Upper lobe of right lung (tissue), 1 donor: ENCODE measurements around the gene DAND5. TPM values are rescaled to one million over a fixed set of nuclear protein-coding genes. Genes with fewer than 3 reads are reported as not detected.

ENCODE experiments used
- ATAC-seq: fragments of 200-7000 bp; cut with Tn5 transposase; one replicate; pipeline ENCODE4 v1.9.1; 2020; ENCODE audit warnings: mild to moderate bottlenecking, moderate library complexity
- DNase-seq: peaks from one replicate; pipeline ENCODE4 v3.0.0-alpha.2; 2020
- H3K27ac ChIP-seq: fragments of 200-600 bp; one replicate; pipeline ENCODE4 v1.8.0; 2022
- H3K27me3 ChIP-seq: fragments of 200-600 bp; one replicate; pipeline ENCODE4 v1.8.0; 2022; ENCODE audit warnings: mild to moderate bottlenecking
- H3K36me3 ChIP-seq: fragments of 200-600 bp; one replicate; pipeline ENCODE4 v1.8.0; 2022
- H3K4me1 ChIP-seq: fragments of 200-600 bp; one replicate; pipeline ENCODE4 v1.8.0; 2022
- H3K4me3 ChIP-seq: fragments of 200-600 bp; one replicate; pipeline ENCODE4 v1.8.0; 2022; ENCODE audit warnings: mild to moderate bottlenecking
- H3K9me3 ChIP-seq: fragments of 200-600 bp; one replicate; pipeline ENCODE4 v1.8.0; 2022
- CTCF ChIP-seq: fragments of 200-600 bp; IDR thresholded peaks from one replicate; pipeline ENCODE4 v1.8.0; 2022; ENCODE audit warnings: antibody characterized with exemption
- intact Hi-C: fragments of 100-400 bp; cut with DNase I; formaldehyde crosslinking; loops from one replicate; pipeline ENCODE4 v1.11.0; 2022
- total RNA-seq: library from RNA; stranded (reverse); fragmentation: NEBNext Ultra II Directional; extraction: Animal tissue kit (Norgen Biotek cat#: 25700); gene quantifications from one replicate; pipeline ENCODE4 v1.2.1, GENCODE V29; 2021
- donor health status: DM: no; HTN: yes; CAD: no; lungs with severe emphysema.

Gene DAND5
- total RNA-seq, 1 donor from 2014 or later, result not detected

DNA sequence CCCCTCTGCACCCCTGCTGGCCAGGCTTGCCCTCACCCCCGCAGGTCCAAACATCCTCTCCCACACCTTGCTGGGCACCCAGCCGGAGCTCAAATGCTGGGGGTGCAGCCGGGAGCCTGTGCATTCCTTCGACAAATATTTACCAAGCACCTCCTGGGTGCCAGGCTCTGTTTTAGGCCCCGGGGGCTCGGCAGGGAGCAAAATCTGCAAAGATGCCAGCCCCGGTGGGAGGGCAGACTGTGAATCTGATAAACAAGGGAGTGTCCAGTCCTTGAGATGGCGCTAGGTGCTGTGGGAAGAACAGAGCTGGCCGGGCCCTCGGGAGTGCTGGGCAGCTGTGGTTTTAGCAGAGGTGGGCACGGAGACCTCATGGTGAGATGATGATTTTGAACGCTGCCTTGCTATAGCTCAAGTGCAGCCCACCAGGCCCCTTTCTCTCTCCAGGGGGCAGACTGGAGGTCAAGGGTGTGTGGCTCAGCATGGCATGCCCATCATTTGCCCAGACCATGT is 36.5 kb downstream of the DAND5 start:
- intact Hi-C loops, result no loop called here
- H3K4me3 ChIP-seq, result no peak overlapping the region

DNA sequence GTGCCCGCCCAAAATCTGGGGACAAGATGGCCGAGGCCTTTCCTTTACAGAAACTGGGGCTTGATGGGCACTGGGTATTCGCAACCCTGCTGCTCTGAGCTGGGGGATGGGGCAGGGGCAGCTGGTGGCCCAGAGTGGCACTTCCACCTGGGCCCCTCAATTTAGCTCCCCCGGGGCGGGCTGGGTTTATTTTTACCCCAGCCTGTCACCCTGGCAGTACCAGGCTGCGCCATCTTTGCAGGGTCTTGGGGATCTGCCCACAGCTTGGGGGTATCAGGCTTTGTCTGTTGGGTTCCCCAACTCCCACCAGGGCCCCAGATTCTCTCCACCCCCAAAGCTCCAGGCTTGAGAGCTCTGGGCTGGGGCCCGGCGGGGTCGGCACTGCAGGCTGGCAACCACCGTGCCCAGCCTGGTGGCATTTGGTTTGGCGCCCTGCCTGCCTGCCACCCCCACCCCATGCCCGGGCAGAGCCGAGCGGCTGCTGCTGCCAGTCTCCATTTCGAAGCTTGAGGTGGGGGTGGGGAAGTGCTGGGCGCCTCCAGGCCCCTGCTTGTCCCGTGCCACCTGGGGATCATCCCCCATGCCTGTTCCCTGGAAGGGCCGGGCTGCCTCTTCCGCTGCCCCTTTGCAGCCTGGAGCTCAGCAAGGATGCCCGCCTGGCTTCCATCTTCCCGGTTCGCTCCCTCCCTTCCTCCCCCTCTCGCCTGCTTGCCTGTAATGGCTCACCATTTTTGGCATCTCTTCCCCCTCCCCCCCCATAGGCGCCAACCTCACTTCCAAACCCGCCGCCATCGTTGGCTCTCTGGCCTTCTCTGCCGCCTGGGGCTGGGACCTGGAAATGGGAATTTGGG is 37.3 kb downstream of the DAND5 start:
- DNase-seq (no peak), ATAC-seq (no peak)
- H3K36me3 ChIP-seq, result no peaks in the 10 kb centered on the region
- H3K27ac ChIP-seq, result peak overlapping the region; percentile 83
- H3K27me3 ChIP-seq, result peaks cover 7% of the 10 kb centered on the region
- TF ChIP-seq CTCF, result no peak
- H3K4me3 ChIP-seq, result no peak overlapping the region
- intact Hi-C loops, result no loop called here
- H3K4me1 ChIP-seq, result peaks cover 70% of the 10 kb centered on the region
- no peaks in the 10 kb centered on the region for H3K9me3 ChIP-seq

More for the DNA sequence above, 36.5 kb downstream of the DAND5 start:
- TF ChIP-seq CTCF, result no peak
- Histone ChIP-seq H3K9me3 (no peaks in the 10 kb centered on the region), H3K27ac (peak overlapping the region; percentile 83), H3K27me3 (peaks cover 7% of the 10 kb centered on the region), H3K4me1 (peaks cover 72% of the 10 kb centered on the region), H3K36me3 (no peaks in the 10 kb centered on the region)
- DNase-seq (no peak), ATAC-seq (no peak)

GRCh38 chr19:13007292-13008045 is 38.1 kb downstream of the DAND5 start:
- DNase-seq (peak; percentile 91), ATAC-seq (peak; percentile 67)
- H3K4me1 ChIP-seq, result peaks cover 77% of the 10 kb centered on the region
- H3K27me3 ChIP-seq, result peaks cover 7% of the 10 kb centered on the region
- H3K9me3 ChIP-seq, result no peaks in the 10 kb centered on the region
- intact Hi-C loops, result no loop called here
- peak overlapping the region; percentile 83 for H3K27ac ChIP-seq
- no peak overlapping the region for H3K4me3 ChIP-seq
- H3K36me3 ChIP-seq, result no peaks in the 10 kb centered on the region
- no peak for TF ChIP-seq CTCF

GRCh38 chr19:13008926-13009787 is 39.8 kb downstream of the DAND5 start:
- no peak overlapping the region for H3K4me3 ChIP-seq
- no peak for DNase-seq
- no peak for ATAC-seq
- H3K27ac ChIP-seq, result peak overlapping the region; percentile 64
- no peak for TF ChIP-seq CTCF
- H3K27me3 ChIP-seq, result peaks cover 7% of the 10 kb centered on the region
- intact Hi-C loops, result no loop called here
- peaks cover 78% of the 10 kb centered on the region for H3K4me1 ChIP-seq
- H3K9me3 ChIP-seq, result no peaks in the 10 kb centered on the region
- no peaks in the 10 kb centered on the region for H3K36me3 ChIP-seq
